RPMI7951 (cell line): Measurements from ENCODE around the gene DAPK1. TPM values are rescaled to one million over a fixed set of nuclear protein-coding genes. Genes with fewer than 3 reads are reported as not detected.

Experiments used
- DNase-seq: peaks from one replicate; pipeline ENCODE4 v3.0.0-alpha.2; 2012; ENCODE audit warnings: low read depth
- total RNA-seq: library from RNA; depleted of rRNA; stranded (reverse); fragments of >200 nt; shearing (Covaris generic); gene quantifications from 2 replicates; pipeline ENCODE4 v1.2.3, GENCODE V29; 2014; rRNA removed

The DAPK1 gene
- 0.12 and 0.20 TPM in 2 replicates for total RNA-seq

GRCh38 chr9:87497604-87498045, at the start of gene DAPK1:
Gene DAPK1, plus strand, starts transcription at chr9:87497867. Its CDS starts 1,211 bp downstream, at chr9:87499078.
- DNase-seq = no peak

- no peak for DNase-seq
Observed at GRCh38 chr9:87451149-87451548, 46.5 kb upstream of the DAPK1 start.

- no peak for DNase-seq
Observed at GRCh38 chr9:87455407-87455806, 42.3 kb upstream of the DAPK1 start.

- no peak for DNase-seq
Observed at GRCh38 chr9:87461256-87461655, 36.4 kb upstream of the DAPK1 start.

- peak; percentile 15 for DNase-seq
Observed at GRCh38 chr9:87464110-87464991, 33.3 kb upstream of the DAPK1 start.

GRCh38 chr9:87464992-87465378, 32.7 kb upstream of the DAPK1 start:
- DNase-seq = no peak

- no peak for DNase-seq
Observed at GRCh38 chr9:87465816-87466215, 31.9 kb upstream of the DAPK1 start.

GRCh38 chr9:87467187-87467586, 30.5 kb upstream of the DAPK1 start:
- DNase-seq = no peak

- no peak for DNase-seq
Observed at GRCh38 chr9:87469793-87470465, 27.7 kb upstream of the DAPK1 start.

- no peak for DNase-seq
Observed at GRCh38 chr9:87471746-87472145, 25.9 kb upstream of the DAPK1 start.

GRCh38 chr9:87475463-87475862, 22.2 kb upstream of the DAPK1 start:
- no peak for DNase-seq

GRCh38 chr9:87478226-87478992, 19.3 kb upstream of the DAPK1 start:
- DNase-seq = no peak

GRCh38 chr9:87479801-87480201, 17.9 kb upstream of the DAPK1 start:
- DNase-seq = peak; percentile 58

GRCh38 chr9:87481890-87482855, 15.5 kb upstream of the DAPK1 start:
- no peak for DNase-seq

GRCh38 chr9:87490225-87490624, 7.4 kb upstream of the DAPK1 start:
- DNase-seq = no peak

GRCh38 chr9:87490907-87491306, 6.8 kb upstream of the DAPK1 start:
- DNase-seq = no peak

GRCh38 chr9:87491523-87491922, 6.1 kb upstream of the DAPK1 start:
- no peak for DNase-seq

- DNase-seq = no peak
Observed at GRCh38 chr9:87492642-87493041, 5.0 kb upstream of the DAPK1 start.

- peak; percentile 68 for DNase-seq
Observed at GRCh38 chr9:87494970-87495471, 2.6 kb upstream of the DAPK1 start.

GRCh38 chr9:87497080-87497603, 525 bp upstream of the DAPK1 start:
- DNase-seq = no peak
